Progenitor cell of endocrine pancreas (in vitro differentiated cells): ENCODE measurements around the gene CXXC4. TPM values are rescaled to one million over a fixed set of nuclear protein-coding genes. Genes with fewer than 3 reads are reported as not detected.

Experiments
- DNase-seq: peaks from one replicate; pipeline ENCODE4 v3.0.0; 2021; ENCODE audit warnings: low spot score; ENCODE audit not compliant: unreplicated experiment
- H3K27ac Mint-ChIP-seq: 2 replicates; pipeline ENCODE4 v1.8.0; 2021; ENCODE audit warnings: mild to moderate bottlenecking, moderate library complexity, mixed read lengths
- H3K27me3 Mint-ChIP-seq: 2 replicates; pipeline ENCODE4 v1.8.0; 2021; ENCODE audit warnings: mixed read lengths
- H3K36me3 Mint-ChIP-seq: 2 replicates; pipeline ENCODE4 v1.8.0; 2022; ENCODE audit warnings: mixed read lengths; ENCODE audit not compliant: insufficient read depth
- H3K4me1 Mint-ChIP-seq: 2 replicates; pipeline ENCODE4 v1.8.0; 2021; ENCODE audit warnings: low read depth, mixed read lengths
- H3K4me3 Mint-ChIP-seq: 2 replicates; pipeline ENCODE4 v1.8.0; 2021; ENCODE audit warnings: low read depth, mild to moderate bottlenecking, moderate library complexity, mixed read lengths
- H3K9me3 Mint-ChIP-seq: 2 replicates; pipeline ENCODE4 v1.8.0; 2021; ENCODE audit warnings: low read depth, mixed read lengths
- long read RNA-seq: library from polyadenylated mRNA; unstranded; transcript quantifications from one replicate; pipeline ENCODE4 v2.0.0, GENCODE V29; 2020
- total RNA-seq: library from RNA; stranded (reverse); gene quantifications from 2 replicates; pipeline ENCODE4 v1.2.1, GENCODE V29; 2021
- TF ChIP-seq, protein P1 (sequence below): fragments of 200-600 bp; sonication (generic); IDR thresholded peaks from one replicate; pipeline ENCODE4 v1.5.0; 2021; ENCODE audit warnings: antibody characterized with exemption, mild to moderate bottlenecking; ENCODE audit not compliant: unreplicated experiment

Gene CXXC4
- 35.5 and 40.8 TPM in 2 replicates for total RNA-seq
- long read RNA-seq, partial matches to known transcripts, result 1 of 17 reads
- long read RNA-seq, other reads (novel, unspliced or antisense), result 14 of 17 reads

DNA sequence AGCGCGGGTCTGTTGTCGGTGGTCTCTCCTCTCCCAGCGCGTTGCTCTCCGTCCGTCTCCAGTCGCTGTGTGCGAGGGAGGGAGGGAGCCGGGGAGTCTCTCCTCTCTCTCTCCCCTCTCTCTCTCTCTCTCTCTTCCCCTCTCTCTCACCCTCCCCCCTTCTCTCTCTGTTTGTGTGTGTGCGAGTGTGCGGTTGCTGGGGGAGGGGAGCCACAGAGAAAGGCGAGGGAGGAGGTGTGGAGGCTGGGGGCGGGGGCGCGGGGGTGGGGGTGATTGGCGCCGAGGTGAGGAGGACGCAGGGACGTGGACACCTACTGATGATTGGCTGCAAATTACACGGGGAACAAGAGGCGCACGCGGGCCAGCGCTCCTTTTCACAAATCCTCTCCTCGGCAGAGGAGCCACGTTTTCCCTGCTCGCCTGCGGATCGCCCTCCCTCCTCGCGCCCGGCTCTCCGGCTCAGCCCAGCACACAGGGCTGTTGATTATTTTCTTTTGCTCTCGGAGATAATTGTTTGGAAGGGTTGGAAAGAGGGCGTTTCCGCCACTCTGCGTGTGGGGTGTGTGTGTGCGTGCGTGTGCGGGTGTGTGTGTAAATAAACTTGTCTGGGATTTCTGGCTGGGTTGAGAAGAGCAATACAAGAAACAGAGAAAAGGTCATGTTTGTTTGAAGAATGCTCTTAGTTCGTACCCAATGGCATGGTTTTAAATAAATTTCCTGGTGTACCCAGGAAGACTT lies at the start of gene CXXC4:
Gene CXXC4 (minus strand): TSS at position 73 of the 738 bp plus-strand sequence. CDS start 3,092 bp downstream, outside the sequence.
- TF ChIP-seq, protein P1, sequence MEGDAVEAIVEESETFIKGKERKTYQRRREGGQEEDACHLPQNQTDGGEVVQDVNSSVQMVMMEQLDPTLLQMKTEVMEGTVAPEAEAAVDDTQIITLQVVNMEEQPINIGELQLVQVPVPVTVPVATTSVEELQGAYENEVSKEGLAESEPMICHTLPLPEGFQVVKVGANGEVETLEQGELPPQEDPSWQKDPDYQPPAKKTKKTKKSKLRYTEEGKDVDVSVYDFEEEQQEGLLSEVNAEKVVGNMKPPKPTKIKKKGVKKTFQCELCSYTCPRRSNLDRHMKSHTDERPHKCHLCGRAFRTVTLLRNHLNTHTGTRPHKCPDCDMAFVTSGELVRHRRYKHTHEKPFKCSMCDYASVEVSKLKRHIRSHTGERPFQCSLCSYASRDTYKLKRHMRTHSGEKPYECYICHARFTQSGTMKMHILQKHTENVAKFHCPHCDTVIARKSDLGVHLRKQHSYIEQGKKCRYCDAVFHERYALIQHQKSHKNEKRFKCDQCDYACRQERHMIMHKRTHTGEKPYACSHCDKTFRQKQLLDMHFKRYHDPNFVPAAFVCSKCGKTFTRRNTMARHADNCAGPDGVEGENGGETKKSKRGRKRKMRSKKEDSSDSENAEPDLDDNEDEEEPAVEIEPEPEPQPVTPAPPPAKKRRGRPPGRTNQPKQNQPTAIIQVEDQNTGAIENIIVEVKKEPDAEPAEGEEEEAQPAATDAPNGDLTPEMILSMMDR, result no peak
- peak within 1 kb of the TSS; percentile 89 for H3K4me3 Mint-ChIP-seq
- no peaks in the 10 kb centered on the region for H3K9me3 Mint-ChIP-seq
- DNase-seq, result peak; percentile 66
- H3K27me3 Mint-ChIP-seq, result no peaks in the 10 kb centered on the region
- peaks cover 56% of the 10 kb centered on the region for H3K4me1 Mint-ChIP-seq
- H3K27ac Mint-ChIP-seq, result peak within 1 kb of the TSS; percentile 98
- H3K36me3 Mint-ChIP-seq, result no peaks in the 10 kb centered on the region

DNA sequence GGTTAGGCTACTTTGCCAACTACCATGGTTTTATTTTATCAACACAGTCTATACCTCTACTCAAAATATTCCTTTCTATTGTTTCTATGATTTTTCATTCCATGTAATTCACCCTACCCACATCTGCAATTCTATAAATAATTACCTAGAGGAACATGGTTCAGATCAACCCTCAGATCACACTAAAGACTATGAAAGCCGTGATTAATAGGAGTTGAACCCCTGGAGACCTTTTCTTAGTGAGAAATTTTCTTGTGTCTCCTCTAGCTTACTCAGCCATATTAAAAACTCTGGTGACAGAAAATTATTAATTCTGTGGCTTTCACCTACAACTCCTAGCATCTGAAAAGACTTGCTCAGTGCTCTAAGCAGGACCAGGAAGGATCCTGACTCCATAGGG lies 38.5 kb upstream of the CXXC4 start:
- no peaks in the 10 kb centered on the region for H3K27me3 Mint-ChIP-seq
- peaks cover 4% of the 10 kb centered on the region for H3K9me3 Mint-ChIP-seq

DNA sequence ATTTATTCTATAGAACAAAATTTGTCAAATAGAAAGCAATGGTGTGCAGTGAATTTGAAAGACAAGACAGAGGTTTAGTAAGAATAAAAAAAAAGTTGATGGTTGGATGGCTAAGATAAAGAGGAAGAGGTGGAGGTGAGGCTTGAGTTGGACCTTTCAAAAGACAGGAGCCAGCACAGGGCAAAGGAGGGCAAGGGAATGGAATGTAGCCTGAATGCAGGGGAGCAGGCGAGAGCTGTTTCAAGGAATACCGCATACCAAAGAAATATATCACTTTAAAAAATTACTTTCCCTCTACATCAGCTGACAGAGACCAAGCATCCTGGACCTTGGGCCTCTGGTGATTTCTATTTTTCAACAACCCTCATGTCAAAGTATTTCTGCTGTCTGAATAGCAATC lies 38.0 kb upstream of the CXXC4 start:
- H3K4me1 Mint-ChIP-seq, result no peaks in the 10 kb centered on the region
- H3K36me3 Mint-ChIP-seq, result no peaks in the 10 kb centered on the region
- H3K27ac Mint-ChIP-seq, result no peak overlapping the region
- peaks cover 4% of the 10 kb centered on the region for H3K9me3 Mint-ChIP-seq
- no peaks in the 10 kb centered on the region for H3K27me3 Mint-ChIP-seq
- no peak overlapping the region for H3K4me3 Mint-ChIP-seq
- no peak for DNase-seq
- TF ChIP-seq, protein P1, result no peak

More for the DNA sequence above, 38.5 kb upstream of the CXXC4 start:
- Mint-ChIP-seq H3K27ac (no peak overlapping the region), H3K4me3 (no peak overlapping the region), H3K4me1 (no peaks in the 10 kb centered on the region), H3K36me3 (no peaks in the 10 kb centered on the region)
- DNase-seq, result no peak
- TF ChIP-seq, protein P1, result no peak

DNA sequence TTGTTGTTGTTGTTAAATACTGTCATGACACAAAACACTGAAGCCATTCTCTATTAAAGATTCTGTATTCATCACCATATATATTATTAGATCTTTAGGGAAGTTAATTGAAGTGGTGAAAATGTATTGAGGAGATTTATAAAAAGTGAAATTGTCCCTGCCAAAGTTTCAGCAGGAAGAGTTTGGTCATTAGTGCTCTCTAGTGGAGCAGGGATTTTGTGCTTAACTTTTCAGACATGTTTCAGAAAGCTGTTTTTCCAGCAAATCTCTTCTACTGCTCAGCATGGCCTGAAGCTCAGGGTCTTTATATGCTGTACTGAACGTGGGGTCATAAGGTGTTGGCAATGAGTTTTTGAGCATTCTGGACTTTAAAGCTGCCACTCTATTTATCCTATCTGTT lies 36.7 kb upstream of the CXXC4 start:
- Mint-ChIP-seq H3K9me3 (peaks cover 4% of the 10 kb centered on the region), H3K4me3 (no peak overlapping the region), H3K27ac (no peak overlapping the region), H3K36me3 (no peaks in the 10 kb centered on the region), H3K4me1 (no peaks in the 10 kb centered on the region), H3K27me3 (no peaks in the 10 kb centered on the region)
- no peak for DNase-seq
- TF ChIP-seq, protein P1, result no peak

DNA sequence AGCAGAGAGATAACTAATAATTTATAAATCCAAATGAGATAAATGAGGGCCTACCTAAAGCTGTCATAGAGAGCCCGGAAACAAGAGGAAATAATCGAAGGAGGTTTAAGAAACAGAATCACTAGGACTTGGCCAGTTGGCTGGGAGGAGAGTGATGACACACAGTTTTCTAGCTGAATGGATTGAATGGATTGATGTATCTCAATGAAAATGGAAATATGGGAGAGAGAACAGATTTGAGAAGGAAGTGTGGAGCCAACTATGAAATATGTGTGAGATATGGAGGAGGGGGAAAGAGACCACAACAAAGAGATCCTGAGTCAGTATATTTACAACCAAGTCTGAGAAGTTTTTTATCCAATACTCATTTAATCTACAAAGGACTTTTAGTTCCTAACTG lies 35.7 kb upstream of the CXXC4 start:
- H3K4me1 Mint-ChIP-seq, result no peaks in the 10 kb centered on the region
- no peaks in the 10 kb centered on the region for H3K27me3 Mint-ChIP-seq
- DNase-seq, result no peak
- H3K9me3 Mint-ChIP-seq, result no peaks in the 10 kb centered on the region
- H3K36me3 Mint-ChIP-seq, result no peaks in the 10 kb centered on the region
- no peak overlapping the region for H3K4me3 Mint-ChIP-seq
- TF ChIP-seq, protein P1, result no peak
- no peak overlapping the region for H3K27ac Mint-ChIP-seq
